ENCODE measurements around the gene DOCK2.

The DOCK2 gene

GRCh38 chr5:169864483-169864882 is 227.4 kb downstream of the DOCK2 start:
- DNase-seq (ENCODE audit: low read depth), result no peak

- no peak for DNase-seq (ENCODE audit: low read depth)
These were observed 230.3 kb downstream of the DOCK2 start for GRCh38 chr5:169867347-169867746.

GRCh38 chr5:169869066-169869465 is 232.0 kb downstream of the DOCK2 start:
- DNase-seq (ENCODE audit: low read depth), result no peak

- DNase-seq (ENCODE audit: low read depth), result no peak
These were observed 233.1 kb downstream of the DOCK2 start for GRCh38 chr5:169870211-169870610.

- DNase-seq (ENCODE audit: low read depth), result no peak
These were observed 234.9 kb downstream of the DOCK2 start for GRCh38 chr5:169871826-169872490.

GRCh38 chr5:169873642-169874041 is 236.6 kb downstream of the DOCK2 start:
- DNase-seq (ENCODE audit: low read depth), result no peak

GRCh38 chr5:169874621-169875020 is 237.5 kb downstream of the DOCK2 start:
- no peak for DNase-seq (ENCODE audit: low read depth)

GRCh38 chr5:169875091-169875728 is 238.1 kb downstream of the DOCK2 start:
- DNase-seq (ENCODE audit: low read depth), result peak; percentile 75

- DNase-seq (ENCODE audit: low read depth), result no peak
These were observed 238.7 kb downstream of the DOCK2 start for GRCh38 chr5:169875731-169876130.

GRCh38 chr5:169876386-169876785 is 239.3 kb downstream of the DOCK2 start:
- DNase-seq (ENCODE audit: low read depth), result no peak

- DNase-seq (ENCODE audit: low read depth), result no peak
These were observed 243.1 kb downstream of the DOCK2 start for GRCh38 chr5:169880012-169880663.

GRCh38 chr5:169880785-169881184 is 243.7 kb downstream of the DOCK2 start:
- DNase-seq (ENCODE audit: low read depth), result no peak

- no peak for DNase-seq (ENCODE audit: low read depth)
These were observed 244.7 kb downstream of the DOCK2 start for GRCh38 chr5:169881702-169882303.

- no peak for DNase-seq (ENCODE audit: low read depth)
These were observed 249.0 kb downstream of the DOCK2 start for GRCh38 chr5:169886033-169886432.

- DNase-seq (ENCODE audit: low read depth), result no peak
These were observed 249.6 kb downstream of the DOCK2 start for GRCh38 chr5:169886677-169887076.

GRCh38 chr5:169889572-169889971 is 252.5 kb downstream of the DOCK2 start:
- DNase-seq (ENCODE audit: low read depth), result no peak

- DNase-seq (ENCODE audit: low read depth), result no peak
These were observed 255.9 kb downstream of the DOCK2 start for GRCh38 chr5:169893010-169893409.

- DNase-seq (ENCODE audit: low read depth), result no peak
These were observed 256.5 kb downstream of the DOCK2 start for GRCh38 chr5:169893571-169893970.

GRCh38 chr5:169895926-169896325 is 258.9 kb downstream of the DOCK2 start:
- no peak for DNase-seq (ENCODE audit: low read depth)

GRCh38 chr5:169897481-169897880 is 260.4 kb downstream of the DOCK2 start:
- no peak for DNase-seq (ENCODE audit: low read depth)

GRCh38 chr5:169901896-169902295 is 264.8 kb downstream of the DOCK2 start:
- DNase-seq (ENCODE audit: low read depth), result no peak

GRCh38 chr5:169904059-169904458 is 267.0 kb downstream of the DOCK2 start:
- no peak for DNase-seq (ENCODE audit: low read depth)

- DNase-seq (ENCODE audit: low read depth), result no peak
These were observed 267.4 kb downstream of the DOCK2 start for GRCh38 chr5:169904508-169904907.

All from GM04504 (cell line).